ENCODE results near the gene SRPX2.

SRPX2 gene

GRCh38 chrX:100611951-100612350 lies 32.0 kb upstream of the SRPX2 start:
- TF ChIP-seq, protein P1, sequence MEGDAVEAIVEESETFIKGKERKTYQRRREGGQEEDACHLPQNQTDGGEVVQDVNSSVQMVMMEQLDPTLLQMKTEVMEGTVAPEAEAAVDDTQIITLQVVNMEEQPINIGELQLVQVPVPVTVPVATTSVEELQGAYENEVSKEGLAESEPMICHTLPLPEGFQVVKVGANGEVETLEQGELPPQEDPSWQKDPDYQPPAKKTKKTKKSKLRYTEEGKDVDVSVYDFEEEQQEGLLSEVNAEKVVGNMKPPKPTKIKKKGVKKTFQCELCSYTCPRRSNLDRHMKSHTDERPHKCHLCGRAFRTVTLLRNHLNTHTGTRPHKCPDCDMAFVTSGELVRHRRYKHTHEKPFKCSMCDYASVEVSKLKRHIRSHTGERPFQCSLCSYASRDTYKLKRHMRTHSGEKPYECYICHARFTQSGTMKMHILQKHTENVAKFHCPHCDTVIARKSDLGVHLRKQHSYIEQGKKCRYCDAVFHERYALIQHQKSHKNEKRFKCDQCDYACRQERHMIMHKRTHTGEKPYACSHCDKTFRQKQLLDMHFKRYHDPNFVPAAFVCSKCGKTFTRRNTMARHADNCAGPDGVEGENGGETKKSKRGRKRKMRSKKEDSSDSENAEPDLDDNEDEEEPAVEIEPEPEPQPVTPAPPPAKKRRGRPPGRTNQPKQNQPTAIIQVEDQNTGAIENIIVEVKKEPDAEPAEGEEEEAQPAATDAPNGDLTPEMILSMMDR (IDR thresholded peaks at IDR 0.05; ENCODE audit: borderline replicate concordance, insufficient read depth, low read depth, low read length), result no peak
- no peak overlapping the region for H3K4me3 ChIP-seq (ENCODE audit: low read depth, low read length)

DNA sequence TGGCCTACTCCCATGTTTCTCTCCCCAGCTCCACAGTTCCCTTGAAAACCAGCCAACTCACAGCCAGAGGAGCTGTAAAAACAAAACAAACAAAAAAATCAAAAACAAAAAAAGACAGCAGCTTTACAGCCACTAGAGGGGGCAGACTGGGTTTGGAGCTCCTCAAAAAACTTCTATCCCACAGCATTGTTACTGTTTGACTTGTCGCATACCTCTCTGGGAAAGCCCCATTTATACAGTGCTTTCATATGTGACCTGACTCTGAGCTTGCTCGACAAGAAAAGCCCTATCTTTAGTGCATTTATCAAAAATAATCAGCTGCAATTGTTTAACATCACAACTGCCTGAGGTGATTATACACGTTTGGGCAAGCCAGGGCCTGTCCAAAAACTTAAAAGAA lies 29.0 kb upstream of the SRPX2 start:
- TF ChIP-seq, protein P1 (IDR thresholded peaks at IDR 0.05; ENCODE audit: borderline replicate concordance, insufficient read depth, low read depth, low read length), result peak; percentile 60; the same call in 1 of the 2 replicates
- no peak overlapping the region for H3K4me3 ChIP-seq (ENCODE audit: low read depth, low read length)

GRCh38 chrX:100623001-100623400 lies 21.0 kb upstream of the SRPX2 start:
- no peak overlapping the region for H3K4me3 ChIP-seq (ENCODE audit: low read depth, low read length)
- TF ChIP-seq, protein P1 (IDR thresholded peaks at IDR 0.05; ENCODE audit: borderline replicate concordance, insufficient read depth, low read depth, low read length), result no peak

DNA sequence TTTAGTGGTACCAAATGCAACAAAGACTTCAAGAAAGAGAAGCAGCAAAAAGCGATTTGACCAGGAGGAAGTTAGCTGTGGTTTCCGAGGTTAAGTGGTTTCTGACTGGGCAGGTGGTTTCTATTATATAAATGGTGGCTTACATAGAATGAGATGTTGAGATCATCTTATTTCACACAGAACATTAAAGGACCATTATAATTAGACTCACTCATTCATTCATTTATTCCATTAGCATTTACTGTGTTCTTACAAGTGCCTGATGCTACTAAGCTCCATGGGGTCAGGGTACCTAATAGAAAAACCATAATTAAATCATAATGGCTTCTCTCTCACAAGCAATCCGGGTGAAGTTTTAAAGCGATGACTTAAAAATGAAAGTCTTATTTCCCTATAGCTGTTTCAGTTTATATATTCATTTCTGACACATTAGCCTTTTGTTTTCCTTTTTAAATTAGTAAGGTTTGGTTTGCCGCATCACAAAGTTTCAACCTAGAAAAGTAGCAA lies 18.0 kb upstream of the SRPX2 start:
- TF ChIP-seq, protein P1 (IDR thresholded peaks at IDR 0.05; ENCODE audit: borderline replicate concordance, insufficient read depth, low read depth, low read length), result no peak
- H3K4me3 ChIP-seq (ENCODE audit: low read depth, low read length), result no peak overlapping the region

GRCh38 chrX:100635040-100635439 lies 9.0 kb upstream of the SRPX2 start:
- TF ChIP-seq, protein P1 (IDR thresholded peaks at IDR 0.05; ENCODE audit: borderline replicate concordance, insufficient read depth, low read depth, low read length), result no peak
- no peak overlapping the region for H3K4me3 ChIP-seq (ENCODE audit: low read depth, low read length)

- H3K4me3 ChIP-seq (ENCODE audit: low read depth, low read length), result no peak overlapping the region
- TF ChIP-seq, protein P1 (IDR thresholded peaks at IDR 0.05; ENCODE audit: borderline replicate concordance, insufficient read depth, low read depth, low read length), result no peak
Observed at GRCh38 chrX:100635989-100636320, 8.0 kb upstream of the SRPX2 start.

- TF ChIP-seq, protein P1 (IDR thresholded peaks at IDR 0.05; ENCODE audit: borderline replicate concordance, insufficient read depth, low read depth, low read length), result peak; percentile 38; the same call in 1 of the 2 replicates
- no peak within 1 kb of the TSS for H3K4me3 ChIP-seq (ENCODE audit: low read depth, low read length)
Observed at GRCh38 chrX:100636321-100636991, 7.5 kb upstream of the SRPX2 start, which contains the start of gene TSPAN6. Gene TSPAN6 (minus strand): TSS chrX:100636806. CDS start chrX:100636694, 112 bp downstream.
